Natural killer cell treated with Interleukin-12 subunit alpha and Interleukin-12 subunit beta and Interleukin-15 and Interleukin-18, amount 100 ng/mL, for 72 hours (primary cell): Measurements from ENCODE around the gene CCDC102A. TPM values are rescaled to one million over a fixed set of nuclear protein-coding genes. Genes with fewer than 3 reads are reported as not detected.
A peak's percentile ranks its signal among the peaks of the same experiment; 100 is the strongest.
"Not testable (repeated sequence)": the region's sequence is repeated elsewhere in the genome, so short reads cannot be mapped to it uniquely, and the experiment has no call there.

ENCODE experiments used
- ATAC-seq, 2 donors: fragments of 150-1000 bp; cut with Tn5 transposase in 1 of 2; sonication (Bioruptor Pico), chemical (Tn5 transposase) in 1 of 2; 2 replicates each; pipeline ENCODE4 v1.10.0; 2021
- DNase-seq: peaks from one replicate; pipeline ENCODE4 v3.0.0; 2022; ENCODE audit warnings: low spot score
- H3K27ac Mint-ChIP-seq, 2 donors: 1 replicate in 1 of 2; 2 replicates in 1 of 2; pipeline ENCODE4 v1.8.0; 2022; ENCODE audit warnings: mixed read lengths in 2 of 2, mild to moderate bottlenecking in 1 of 2, moderate library complexity in 1 of 2
- H3K27me3 Mint-ChIP-seq, 2 donors: 1 replicate in 1 of 2; 2 replicates in 1 of 2; pipeline ENCODE4 v1.8.0; 2022; ENCODE audit warnings: mixed read lengths in 2 of 2
- H3K36me3 Mint-ChIP-seq: one replicate; pipeline ENCODE4 v1.8.0; 2022; ENCODE audit warnings: mixed read lengths
- H3K4me1 Mint-ChIP-seq, 2 donors: 1 replicate in 1 of 2; 2 replicates in 1 of 2; pipeline ENCODE4 v1.8.0; 2022; ENCODE audit warnings: low read depth in 2 of 2, mixed read lengths in 2 of 2, mild to moderate bottlenecking in 1 of 2
- H3K4me3 Mint-ChIP-seq: one replicate; pipeline ENCODE4 v1.8.0; 2022; ENCODE audit warnings: mixed read lengths
- H3K9me3 Mint-ChIP-seq: 2 replicates; pipeline ENCODE4 v1.8.0; 2022; ENCODE audit warnings: mixed read lengths
- total RNA-seq, 2 donors: library from RNA; stranded (reverse); gene quantifications; one replicate each; pipeline ENCODE4 v1.2.3, GENCODE V29; 2022

CCDC102A gene
- total RNA-seq, 2 donors from 2014 or later, result 13.9 to 21.5 TPM

- ATAC-seq, result no peak
- DNase-seq, result no peak
Measured at GRCh38 chr16:57503366-57503765, 33.0 kb downstream of the CCDC102A start.

GRCh38 chr16:57502048-57502775, 34.2 kb downstream of the CCDC102A start:
- Mint-ChIP-seq H3K4me1 (peaks cover 0 to 8% of the 10 kb centered on the region in 2 donors), H3K27ac (no peak overlapping the region), H3K4me3 (no peak overlapping the region), H3K27me3 (no peaks in the 10 kb centered on the region), H3K36me3 (no peaks in the 10 kb centered on the region), H3K9me3 (no peaks in the 10 kb centered on the region)
- no peak for ATAC-seq
- DNase-seq, result peak; percentile 10

More at GRCh38 chr16:57503366-57503765, 33.0 kb downstream of the CCDC102A start:
- H3K27me3 Mint-ChIP-seq, result no peaks in the 10 kb centered on the region
- H3K9me3 Mint-ChIP-seq, result no peaks in the 10 kb centered on the region
- H3K36me3 Mint-ChIP-seq, result no peaks in the 10 kb centered on the region
- peaks cover 0 to 8% of the 10 kb centered on the region in 2 donors for H3K4me1 Mint-ChIP-seq
- H3K4me3 Mint-ChIP-seq, result no peak overlapping the region
- H3K27ac Mint-ChIP-seq, result no peak overlapping the region

DNA sequence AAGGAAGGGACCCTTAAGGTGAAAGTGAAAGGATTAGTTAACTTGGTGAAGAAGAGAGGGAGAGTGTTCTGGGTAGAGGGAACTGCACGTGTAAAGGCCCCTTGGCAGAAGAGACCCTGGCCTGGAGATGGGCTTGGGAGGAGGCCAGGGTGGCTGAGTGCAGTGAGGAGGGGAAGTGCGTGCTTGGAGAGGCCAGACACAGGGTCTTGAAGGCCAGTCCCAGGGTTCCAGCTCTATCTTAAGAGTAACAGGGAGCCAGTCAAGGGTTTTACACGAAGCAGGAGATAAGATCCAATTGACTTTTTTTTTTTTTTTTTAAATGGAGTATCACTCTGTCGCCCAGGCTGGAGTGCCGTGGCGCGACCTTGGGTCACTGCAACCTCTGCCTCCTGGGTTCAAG, 34.9 kb downstream of the CCDC102A start:
- H3K9me3 Mint-ChIP-seq, result no peaks in the 10 kb centered on the region
- no peaks in the 10 kb centered on the region for H3K27me3 Mint-ChIP-seq
- DNase-seq (peak; percentile 12), ATAC-seq (no peak)
- peak overlapping the region in 1 of 2 donors; percentile 40 for H3K27ac Mint-ChIP-seq
- no peak overlapping the region for H3K4me3 Mint-ChIP-seq
- peaks cover 0 to 8% of the 10 kb centered on the region in 2 donors for H3K4me1 Mint-ChIP-seq
- H3K36me3 Mint-ChIP-seq, result no peaks in the 10 kb centered on the region

GRCh38 chr16:57500578-57501111, 35.7 kb downstream of the CCDC102A start:
- Mint-ChIP-seq H3K9me3 (no peaks in the 10 kb centered on the region), H3K27me3 (no peaks in the 10 kb centered on the region), H3K4me3 (no peak overlapping the region), H3K4me1 (peaks cover 0 to 8% of the 10 kb centered on the region in 2 donors), H3K36me3 (no peaks in the 10 kb centered on the region), H3K27ac (peak overlapping the region in 1 of 2 donors; percentile 40)
- ATAC-seq (peak in 1 of 2 donors; percentile 36), DNase-seq (peak; percentile 56)

DNA sequence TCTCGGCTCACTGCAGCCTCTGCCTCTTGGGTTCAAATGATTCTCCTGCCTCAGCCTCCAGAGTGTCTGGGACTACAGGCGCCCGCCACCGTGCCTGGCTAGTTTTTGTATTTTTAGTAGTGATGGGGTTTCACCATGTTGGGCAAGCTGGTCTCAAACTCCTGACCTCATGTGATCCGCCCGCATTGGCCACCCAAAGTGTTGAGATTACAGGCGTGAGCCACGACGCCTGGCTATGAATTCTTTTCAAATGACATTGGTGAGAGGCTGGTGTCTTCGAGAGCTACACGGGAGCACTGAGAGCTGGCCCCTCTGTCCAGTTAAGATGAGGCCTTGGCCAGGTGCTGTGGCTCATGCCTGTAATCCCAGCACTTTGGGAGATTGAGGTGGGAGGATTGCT, 36.4 kb downstream of the CCDC102A start:
- not testable (repeated sequence) for H3K36me3 Mint-ChIP-seq, H3K27ac Mint-ChIP-seq, ATAC-seq, H3K27me3 Mint-ChIP-seq, H3K4me1 Mint-ChIP-seq, DNase-seq, H3K9me3 Mint-ChIP-seq, H3K4me3 Mint-ChIP-seq

GRCh38 chr16:57498031-57498430, 38.3 kb downstream of the CCDC102A start:
- H3K27me3 Mint-ChIP-seq, result peaks cover 0 to 6% of the 10 kb centered on the region in 2 donors
- no peak for ATAC-seq
- DNase-seq, result no peak

GRCh38 chr16:57497121-57497520, 39.2 kb downstream of the CCDC102A start:
- Mint-ChIP-seq H3K9me3 (no peaks in the 10 kb centered on the region), H3K4me1 (peaks cover 0 to 8% of the 10 kb centered on the region in 2 donors), H3K4me3 (no peak overlapping the region), H3K27ac (no peak overlapping the region), H3K27me3 (peaks cover 0 to 6% of the 10 kb centered on the region in 2 donors), H3K36me3 (no peaks in the 10 kb centered on the region)
- DNase-seq, result no peak
- ATAC-seq, result no peak

More at GRCh38 chr16:57498031-57498430, 38.3 kb downstream of the CCDC102A start:
- no peak overlapping the region for H3K4me3 Mint-ChIP-seq
- H3K27ac Mint-ChIP-seq, result no peak overlapping the region
- H3K4me1 Mint-ChIP-seq, result peaks cover 0 to 8% of the 10 kb centered on the region in 2 donors
- no peaks in the 10 kb centered on the region for H3K36me3 Mint-ChIP-seq
- no peaks in the 10 kb centered on the region for H3K9me3 Mint-ChIP-seq

DNA sequence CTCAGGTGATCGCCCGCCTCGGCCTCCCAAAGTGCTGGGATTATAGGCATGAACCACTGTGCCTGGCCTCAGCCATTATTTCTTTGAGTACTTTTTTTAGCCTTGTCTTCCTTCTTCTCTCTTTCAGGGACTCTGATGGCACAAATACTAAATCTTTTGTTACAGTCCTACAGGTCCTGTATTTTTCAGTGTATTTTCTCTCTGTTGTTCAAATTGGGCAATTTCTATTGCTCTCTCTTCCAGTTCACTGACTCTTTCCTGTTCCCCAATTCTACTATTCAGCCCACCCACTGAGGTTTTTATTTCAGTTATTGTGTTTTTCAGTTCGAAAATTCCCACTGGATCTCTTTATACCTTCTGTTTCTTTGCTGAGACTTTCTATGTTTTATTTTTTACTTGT, 42.6 kb downstream of the CCDC102A start:
- no peak for ATAC-seq
- peaks cover 7 to 8% of the 10 kb centered on the region in 2 donors for H3K27me3 Mint-ChIP-seq
- no peaks in the 10 kb centered on the region for H3K9me3 Mint-ChIP-seq
- H3K4me1 Mint-ChIP-seq, result no peaks in the 10 kb centered on the region
- H3K4me3 Mint-ChIP-seq, result no peak overlapping the region
- H3K36me3 Mint-ChIP-seq, result no peaks in the 10 kb centered on the region
- peak overlapping the region in 1 of 2 donors; percentile 18 for H3K27ac Mint-ChIP-seq
- no peak for DNase-seq

- no peaks in the 10 kb centered on the region for H3K9me3 Mint-ChIP-seq
- H3K27ac Mint-ChIP-seq, result no peak overlapping the region
- no peaks in the 10 kb centered on the region for H3K36me3 Mint-ChIP-seq
- H3K27me3 Mint-ChIP-seq, result peaks cover 6 to 7% of the 10 kb centered on the region in 2 donors
- ATAC-seq, result no peak
- peaks cover 6 to 19% of the 10 kb centered on the region in 2 donors for H3K4me1 Mint-ChIP-seq
- no peak overlapping the region for H3K4me3 Mint-ChIP-seq
- no peak for DNase-seq
Measured at GRCh38 chr16:57489229-57489628, 47.1 kb downstream of the CCDC102A start.

DNA sequence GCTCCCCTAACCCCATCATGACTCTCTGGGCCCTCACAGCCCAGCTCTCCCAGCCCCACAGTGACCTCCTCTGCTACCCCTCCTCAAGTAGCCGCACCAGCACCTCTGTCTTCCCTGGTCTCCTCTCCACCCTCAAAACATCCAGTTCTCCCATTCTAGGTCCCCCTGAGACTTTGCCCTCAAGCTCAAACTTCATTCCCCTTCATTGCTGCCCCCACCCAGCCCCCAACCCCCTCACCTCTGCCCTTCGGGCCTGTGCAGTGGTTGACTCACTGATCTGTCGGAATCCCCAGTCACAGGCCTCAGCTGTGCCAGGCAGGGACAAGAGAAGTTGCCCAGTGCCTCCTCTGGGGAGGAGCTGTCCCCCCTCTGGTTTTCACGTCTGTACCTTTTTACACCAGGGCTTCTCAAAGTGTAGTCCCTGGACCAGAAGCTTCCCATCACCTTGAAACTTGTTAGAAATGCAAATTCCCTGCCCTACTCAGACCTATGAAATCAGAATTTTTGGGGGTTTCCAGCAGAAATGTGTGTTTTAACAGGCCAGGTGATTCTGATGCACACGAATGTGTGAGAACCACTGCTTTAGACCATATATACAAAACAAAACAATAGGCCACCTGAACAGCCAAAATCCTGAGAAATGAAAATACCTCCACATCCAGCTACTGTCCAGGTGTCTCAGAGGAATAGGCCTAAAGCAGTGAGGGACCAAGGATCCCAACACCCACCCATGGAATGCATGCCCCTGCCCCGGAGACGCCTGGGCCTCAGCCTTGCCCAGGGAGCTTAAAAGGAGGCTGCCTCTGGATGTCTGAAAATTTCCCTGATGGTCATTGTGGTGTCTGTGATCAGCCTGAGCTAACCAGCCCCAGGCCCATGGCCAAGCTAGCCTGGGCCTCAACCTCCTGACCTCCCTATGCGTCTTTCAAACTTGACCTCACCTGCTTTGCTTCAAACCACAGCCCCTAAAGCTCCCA, 49.2 kb downstream of the CCDC102A start:
- ATAC-seq (no peak), DNase-seq (no peak)
- H3K27me3 Mint-ChIP-seq, result peaks cover 3 to 7% of the 10 kb centered on the region in 2 donors
- peak overlapping the region; percentile 83 for H3K4me3 Mint-ChIP-seq
- H3K27ac Mint-ChIP-seq, result peak overlapping the region in 1 of 2 donors; percentile 78
- H3K36me3 Mint-ChIP-seq, result no peaks in the 10 kb centered on the region
- H3K4me1 Mint-ChIP-seq, result peaks cover 6 to 19% of the 10 kb centered on the region in 2 donors
- H3K9me3 Mint-ChIP-seq, result no peaks in the 10 kb centered on the region

- H3K4me1 Mint-ChIP-seq, result peaks cover 6 to 19% of the 10 kb centered on the region in 2 donors
- DNase-seq, result peak; percentile 82
- H3K36me3 Mint-ChIP-seq, result no peaks in the 10 kb centered on the region
- H3K9me3 Mint-ChIP-seq, result no peaks in the 10 kb centered on the region
- H3K27ac Mint-ChIP-seq, result peak within 1 kb of the TSS; percentile 57 to 78
- peak within 1 kb of the TSS; percentile 92 for H3K4me3 Mint-ChIP-seq
- peak; percentile 95 to 96 for ATAC-seq
- no peaks in the 10 kb centered on the region for H3K27me3 Mint-ChIP-seq
Measured at GRCh38 chr16:57485916-57486857, 50.2 kb downstream of the CCDC102A start, which contains the start of gene DOK4. TSS of gene DOK4 (minus strand) at chr16:57486493. CDS start at chr16:57479507, 6,986 bp downstream.

DNA sequence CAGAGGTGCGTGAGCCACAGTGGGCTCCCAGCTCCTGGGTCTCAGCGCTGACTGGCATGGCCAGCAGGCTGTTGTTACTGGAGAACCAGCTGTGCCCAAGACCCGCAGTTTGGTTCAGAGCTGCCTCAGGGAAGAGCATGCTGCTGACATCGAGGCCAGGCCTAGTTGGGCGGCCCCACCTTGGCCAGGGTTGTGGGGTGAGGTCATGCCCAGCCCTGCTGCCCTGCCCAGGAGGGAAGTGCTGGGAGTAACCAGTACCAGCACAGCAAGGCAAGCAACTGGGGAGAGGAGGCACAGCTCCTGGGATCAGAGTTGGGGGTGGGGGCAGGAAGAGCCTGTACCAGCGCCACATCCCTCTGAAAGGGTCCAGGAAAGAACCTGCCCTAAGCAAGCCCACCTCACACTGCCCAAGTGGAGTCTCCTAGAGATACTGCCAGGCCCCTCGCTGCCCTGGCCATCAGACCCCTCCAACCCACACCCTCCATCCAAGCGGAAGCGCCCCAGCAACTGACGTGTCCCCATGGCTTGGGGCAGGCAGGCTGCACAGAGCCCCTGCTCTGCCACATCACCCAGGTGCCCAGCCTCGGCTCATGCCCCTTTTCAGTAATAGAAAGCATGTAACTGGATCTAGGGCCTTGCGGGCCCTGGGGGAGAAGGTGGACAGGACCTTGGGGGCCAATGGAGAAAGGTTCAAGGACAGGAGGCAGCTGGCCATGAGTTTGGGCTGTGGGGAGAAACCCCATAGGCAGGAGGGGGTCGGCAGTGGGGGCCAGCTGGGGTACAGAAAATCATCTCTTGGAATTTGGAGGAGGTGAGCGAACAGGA, 51.1 kb downstream of the CCDC102A start:
- no peaks in the 10 kb centered on the region for H3K36me3 Mint-ChIP-seq
- no peak for DNase-seq
- ATAC-seq, result no peak
- H3K27me3 Mint-ChIP-seq, result no peaks in the 10 kb centered on the region
- H3K9me3 Mint-ChIP-seq, result no peaks in the 10 kb centered on the region
- H3K4me1 Mint-ChIP-seq, result peaks cover 6 to 19% of the 10 kb centered on the region in 2 donors
- H3K27ac Mint-ChIP-seq, result peak overlapping the region; percentile 18 to 57
- H3K4me3 Mint-ChIP-seq, result peak overlapping the region; percentile 92
